HepG2 (cell line): ENCODE measurements around the gene HBS1L. TPM values are rescaled to one million over a fixed set of nuclear protein-coding genes. Genes with fewer than 3 reads are reported as not detected.

Experiments
- ATAC-seq: fragments of 200-7000 bp; cut with Tn5 transposase; 3 replicates; pipeline ENCODE4 v1.9.1; 2020; ENCODE audit warnings: mild to moderate bottlenecking, moderate library complexity
- BruUV-seq: library from RNA; stranded (reverse); fragments of 400-500 nt; replicated peaks from 2 replicates; lab custom pipeline; 2021; lab: Mats Ljungman, UMichigan
- CTCF ChIA-PET: fragments of 300-600 bp; formaldehyde crosslinking; extraction: SDS; loops from one replicate; lab custom pipeline; 2021; ENCODE audit warnings: low total read pairs, inconsistent platforms, low intra/inter-chr PET ratio; lab: Yijun Ruan, JAX
- POLR2A ChIA-PET: fragments of 350-600 bp; sonication (Branson Sonifier 250); formaldehyde crosslinking; loops from one replicate; lab custom pipeline; 2020; ENCODE audit warnings: antibody characterized with exemption, inconsistent platforms; lab: Yijun Ruan, JAX
- DNase-seq: peaks from one replicate; pipeline ENCODE4 v3.0.0-alpha.2; 2015; ENCODE audit warnings: low spot score
- FAIRE-seq: peaks from 3 replicates; lab custom pipeline; 2011; peaks lifted over from hg19 to GRCh38; lab: Jason Lieb, UNC
- H2AFZ ChIP-seq: one replicate; pipeline ENCODE4 v1.6.1; 2011; ENCODE audit warnings: low read length, inconsistent platforms
- H3K27ac ChIP-seq: fragments of 300-600 bp; 3 replicates; pipeline ENCODE4 v1.8.0; 2011; ENCODE audit warnings: mixed run types, mild to moderate bottlenecking, mixed read lengths, low read length, inconsistent platforms; ENCODE audit not compliant: insufficient read depth; ENCODE audit errors: extremely low read length
- H3K27me3 ChIP-seq, 2 experiments: fragments of 200-600 bp in 1 of 2; 2 replicates in 1 of 2; 3 replicates in 1 of 2; pipeline versions ENCODE4 v1.6.0 to v1.8.0; 2011; ENCODE audit warnings: low read length in 2 of 2, mild to moderate bottlenecking in 2 of 2, moderate library complexity in 2 of 2, inconsistent platforms in 1 of 2; ENCODE audit not compliant: insufficient read depth in 2 of 2, control insufficient read depth in 1 of 2
- H3K36me3 ChIP-seq, 2 experiments: fragments of 200-600 bp in 1 of 2; replicated peaks in 1 of 2; 2 replicates in 1 of 2; 3 replicates in 1 of 2; pipeline versions ENCODE4 v1.5.1 to v1.8.0; 2011; ENCODE audit warnings: low read length in 2 of 2, inconsistent platforms in 1 of 2; ENCODE audit not compliant: insufficient read depth in 2 of 2, control insufficient read depth in 1 of 2
- H3K4me1 ChIP-seq: 2 replicates; pipeline ENCODE4 v1.5.1; 2012; ENCODE audit warnings: low read length, inconsistent platforms; ENCODE audit not compliant: insufficient read depth
- H3K4me2 ChIP-seq: 2 replicates; pipeline ENCODE4 v1.6.0; 2011; ENCODE audit warnings: low read depth, low read length, inconsistent platforms
- H3K4me3 ChIP-seq, 3 experiments: fragments of 200-600 bp in 1 of 3; sonication (generic), shearing (Covaris generic) in 1 of 3; replicated peaks in 1 of 3; 2 replicates each; pipeline ENCODE4 v1.5.1; 2011 to 2016; ENCODE audit warnings: low read length in 3 of 3, inconsistent platforms in 2 of 3, low read depth in 2 of 3, mild to moderate bottlenecking in 2 of 3, control low read depth in 1 of 3, mixed read lengths in 1 of 3; ENCODE audit not compliant: insufficient read depth in 1 of 3
- H3K79me2 ChIP-seq: one replicate; pipeline ENCODE4 v1.6.1; 2011; ENCODE audit warnings: low read length, inconsistent platforms; ENCODE audit not compliant: insufficient read depth
- H3K9ac ChIP-seq: 2 replicates; pipeline ENCODE4 v1.6.0; 2011; ENCODE audit warnings: mild to moderate bottlenecking, low read depth, low read length, inconsistent platforms; ENCODE audit not compliant: insufficient read depth
- H3K9me3 ChIP-seq: 2 replicates; pipeline ENCODE4 v1.5.1; 2012; ENCODE audit warnings: mild to moderate bottlenecking, low read length
- H4K20me1 ChIP-seq: 2 replicates; pipeline ENCODE4 v1.6.0; 2011; ENCODE audit warnings: inconsistent platforms, mild to moderate bottlenecking, low read length, moderate library complexity; ENCODE audit not compliant: insufficient read depth
- ATF2 ChIP-seq: sonication (generic); formaldehyde crosslinking; IDR thresholded peaks from 2 replicates; pipeline ENCODE4 v1.4.0; 2020; ENCODE audit warnings: missing genetic modification reagents
- ELK4 ChIP-seq: sonication (generic); formaldehyde crosslinking; IDR thresholded peaks from 2 replicates; pipeline ENCODE4 v1.9.0; 2021; ENCODE audit warnings: missing genetic modification reagents, borderline replicate concordance
- ERF ChIP-seq: IDR thresholded peaks from 2 replicates; pipeline ENCODE4 v1.6.1; 2018; ENCODE audit warnings: missing biosample characterization, missing genetic modification reagents
- GMEB2 ChIP-seq: IDR thresholded peaks from 2 replicates; pipeline ENCODE4 v1.6.1; 2016; ENCODE audit warnings: missing biosample characterization, missing genetic modification reagents, low read depth
- GRHL1 ChIP-seq: sonication (generic); formaldehyde crosslinking; conservative IDR thresholded peaks from 2 replicates; pipeline ENCODE4 v1.8.0; 2022; ENCODE audit warnings: missing genetic modification reagents
- IKZF1 ChIP-seq: fragments of 450-650 bp; IDR thresholded peaks from 2 replicates; pipeline ENCODE4 v1.7.1; 2016
- MED8 ChIP-seq: sonication (generic); formaldehyde crosslinking; IDR thresholded peaks from 2 replicates; pipeline ENCODE4 v1.8.1; 2023; ENCODE audit warnings: mild to moderate bottlenecking, missing genetic modification reagents; ENCODE audit not compliant: insufficient replicate concordance
- PHF8 ChIP-seq: sonication (generic); formaldehyde crosslinking; IDR thresholded peaks from 2 replicates; pipeline ENCODE4 v1.5.0; 2020; ENCODE audit warnings: missing genetic modification reagents
- PRDM15 ChIP-seq: sonication (generic); formaldehyde crosslinking; IDR thresholded peaks from 2 replicates; pipeline ENCODE4 v1.4.0; 2020; ENCODE audit warnings: missing genetic modification reagents
- TRIM24 ChIP-seq: sonication (generic); formaldehyde crosslinking; IDR thresholded peaks from 2 replicates; pipeline ENCODE4 v1.8.0; 2022; ENCODE audit warnings: mild to moderate bottlenecking, missing genetic modification reagents
- WIZ ChIP-seq: sonication (generic); formaldehyde crosslinking; IDR thresholded peaks from 2 replicates; pipeline ENCODE4 v1.5.1; 2020; ENCODE audit warnings: mild to moderate bottlenecking, missing genetic modification reagents
- ZNF616 ChIP-seq: sonication (generic); formaldehyde crosslinking; IDR thresholded peaks from 2 replicates; pipeline ENCODE4 v1.5.0; 2020; ENCODE audit warnings: low read depth, mild to moderate bottlenecking, missing genetic modification reagents
- ZNF773 ChIP-seq: sonication (generic); formaldehyde crosslinking; IDR thresholded peaks from 2 replicates; pipeline ENCODE4 v1.4.0; 2020; ENCODE audit warnings: missing genetic modification reagents, borderline replicate concordance
- ZSCAN9 ChIP-seq: IDR thresholded peaks from 2 replicates; pipeline ENCODE4 v1.6.1; 2016; ENCODE audit warnings: borderline replicate concordance
- in situ Hi-C: cut with HindIII; loops from 2 replicates; pipeline ENCODE4 v1.10.0; 2017; ENCODE audit warnings: low pct_unique_long_range_greater_than_20kb; ENCODE audit not compliant: extremely low pct_ligation_motif_present
- intact Hi-C: fragments of 100-400 bp; cut with micrococcal nuclease; formaldehyde crosslinking; loops from one replicate; pipeline ENCODE4 v1.10.0; 2022; ENCODE audit not compliant: unreplicated experiment
- polyA plus RNA-seq, 8 experiments: library from polyadenylated mRNA; depleted of rRNA in 3 of 8; stranded (reverse) in 7 of 8; unstranded in 1 of 8; fragments of >200 nt; fragmentation: Illumina TruSeq in 4 of 8; extraction: Trizol in 4 of 8; gene quantifications; 2 replicates each; pipeline versions ENCODE4 v1.2.1 to v1.2.3, GENCODE V29; 2011 to 2016; ENCODE audit warnings: low read depth in 4 of 8, missing spikeins in 1 of 8, mixed read lengths in 1 of 8; ENCODE audit not compliant: insufficient read depth in 1 of 8
- total RNA-seq, 5 experiments: library from RNA; depleted of rRNA; stranded (reverse); fragments of >200 nt; fragmentation: Illumina TruSeq; extraction: Trizol; gene quantifications; 2 replicates each; pipeline ENCODE4 v1.2.3, GENCODE V29; 2016; ENCODE audit warnings: low read depth in 1 of 5

Gene HBS1L
- total and polyA plus RNA-seq, 2 of the 13 experiments (the other 11 are each of a cell fraction or from before 2014, with no cell fraction given), result 44.1 to 138 TPM

GRCh38 chr6:134959603-134960002 is 95.0 kb downstream of the HBS1L start:
- no TSS peak for BruUV-seq
- DNase-seq, result no peak
- no peak for FAIRE-seq
- Histone ChIP-seq H3K79me2 (no peaks in the 10 kb centered on the region), H3K27me3 (no peaks in the 10 kb centered on the region), H3K4me1 (0 out of 2 replicates have a peak, but pooled peaks cover 3% of the 10 kb centered on the region), H3K9ac (no peak overlapping the region), H3K4me2 (no peak overlapping the region), H3K36me3 (peaks cover 0 to 14% of the 10 kb centered on the region in 2 experiments; a peak in 4 of 5 replicates), H3K9me3 (no peaks in the 10 kb centered on the region), H4K20me1 (no peaks in the 10 kb centered on the region), H3K4me3 (no peak overlapping the region), H3K27ac (no peak overlapping the region), H2AFZ (no peak overlapping the region)
- ChIA-PET CTCF (no interaction called here), POLR2A (no interaction called here)
- no peak for ATAC-seq
- intact Hi-C loops (no loop called here), in situ Hi-C loops (no loop called here)
- TF ChIP-seq ZNF773 (CRISPR knock-in tag) (no peak), PHF8 (CRISPR knock-in tag) (no peak), ERF (CRISPR knock-in tag) (no peak), ZSCAN9 (CRISPR knock-in tag) (no peak), IKZF1 (no peak), GMEB2 (CRISPR knock-in tag) (no peak), PRDM15 (CRISPR knock-in tag) (no peak), ZNF616 (CRISPR knock-in tag) (no peak), ATF2 (no peak), GRHL1 (no peak), ELK4 (CRISPR knock-in tag) (no peak), WIZ (no peak), MED8 (CRISPR knock-in tag) (no peak), TRIM24 (CRISPR knock-in tag) (no peak)
